HEK293 (cell line): ENCODE measurements around the gene CHN1.

Experiments used
- CTCF ChIP-seq: fragments of 450-650 bp; formaldehyde crosslinking; IDR thresholded peaks from 2 replicates; pipeline ENCODE4 v1.5.1; 2016; ENCODE audit warnings: missing biosample characterization, missing genetic modification characterization
- KLF16 ChIP-seq: fragments of 450-650 bp; formaldehyde crosslinking; IDR thresholded peaks from 2 replicates; pipeline ENCODE4 v1.5.1; 2017; ENCODE audit warnings: missing biosample characterization, missing genetic modification characterization
- YY1 ChIP-seq: fragments of 450-650 bp; formaldehyde crosslinking; IDR thresholded peaks from 2 replicates; pipeline ENCODE4 v1.5.1; 2018; ENCODE audit warnings: missing biosample characterization, missing genetic modification characterization

- TF ChIP-seq CTCF (tag by site-specific recombination) (no peak), KLF16 (tag by site-specific recombination) (no peak), YY1 (no peak)
Measured at GRCh38 chr2:174945601-174946260, 59.5 kb downstream of the CHN1 start.
